CD4-positive, CD25-positive, alpha-beta regulatory T cell (primary cell): ENCODE data around the gene PDGFC. TPM values are rescaled to one million over a fixed set of nuclear protein-coding genes. Genes with fewer than 3 reads are reported as not detected.

Experiments used
- ATAC-seq, 2 donors: fragments of 150-1000 bp; cut with Tn5 transposase; one replicate each; pipeline ENCODE4 v1.10.0; 2021; ENCODE audit warnings: low read depth in 2 of 2, moderate number of reproducible peaks in 2 of 2, moderate library complexity in 1 of 2
- DNase-seq, 3 donors: peaks; one replicate each; pipeline versions ENCODE4 v3.0.0 to v3.0.0-alpha.2; 2012 to 2022; ENCODE audit warnings: mixed read lengths in 1 of 3
- H3K27ac ChIP-seq: one replicate; pipeline ENCODE4 v1.7.0; 2013; ENCODE audit warnings: mild to moderate bottlenecking, low read length; ENCODE audit not compliant: insufficient read depth, poor library complexity, severe bottlenecking
- H3K27me3 ChIP-seq: one replicate; pipeline ENCODE4 v1.7.0; 2013; ENCODE audit warnings: low read length; ENCODE audit not compliant: control insufficient read depth, insufficient read depth
- H3K36me3 ChIP-seq: one replicate; pipeline ENCODE4 v1.7.0; 2013; ENCODE audit warnings: mild to moderate bottlenecking, low read length, moderate library complexity; ENCODE audit not compliant: control insufficient read depth, insufficient read depth
- H3K4me1 ChIP-seq: 2 replicates; pipeline ENCODE4 v1.7.0; 2013; ENCODE audit warnings: mild to moderate bottlenecking, low read length; ENCODE audit not compliant: insufficient read depth, control insufficient read depth, poor library complexity, severe bottlenecking
- H3K4me3 ChIP-seq: one replicate; pipeline ENCODE4 v1.7.0; 2013; ENCODE audit warnings: low read depth, mild to moderate bottlenecking, low read length, moderate library complexity
- H3K9me3 ChIP-seq, 2 experiments: 1 replicate in 1 of 2; 2 replicates in 1 of 2; pipeline ENCODE4 v1.7.0; 2013; ENCODE audit warnings: low read length in 2 of 2, mild to moderate bottlenecking in 1 of 2, moderate library complexity in 1 of 2; ENCODE audit not compliant: control insufficient read depth in 2 of 2
- H3K27ac Mint-ChIP-seq, 3 donors: one replicate each; pipeline ENCODE4 v1.8.0; 2020 to 2022; ENCODE audit warnings: mild to moderate bottlenecking in 3 of 3, mixed read lengths in 3 of 3, moderate library complexity in 2 of 3
- H3K27me3 Mint-ChIP-seq: one replicate; pipeline ENCODE4 v1.8.0; 2022; ENCODE audit warnings: mild to moderate bottlenecking, mixed read lengths
- H3K36me3 Mint-ChIP-seq: one replicate; pipeline ENCODE4 v1.8.0; 2020; ENCODE audit warnings: mixed read lengths
- H3K4me1 Mint-ChIP-seq, 4 donors: one replicate each; pipeline ENCODE4 v1.8.0; 2020 to 2022; ENCODE audit warnings: mixed read lengths in 4 of 4, mild to moderate bottlenecking in 1 of 4
- H3K4me3 Mint-ChIP-seq, 4 donors: one replicate each; pipeline ENCODE4 v1.8.0; 2020 to 2022; ENCODE audit warnings: mild to moderate bottlenecking in 4 of 4, mixed read lengths in 4 of 4, moderate library complexity in 3 of 4
- H3K9me3 Mint-ChIP-seq, 7 donors: one replicate each; pipeline ENCODE4 v1.8.0; 2020 to 2022; ENCODE audit warnings: mixed read lengths in 7 of 7, mild to moderate bottlenecking in 3 of 7, moderate library complexity in 2 of 7
- polyA plus RNA-seq, 4 donors: library from polyadenylated mRNA; unstranded; fragments of 300-500 nt; fragmentation: Illumina TruSeq; gene quantifications; one replicate each; pipeline ENCODE4 v1.2.3, GENCODE V29; 2021
- total RNA-seq: library from RNA; stranded (reverse); gene quantifications from one replicate; pipeline ENCODE4 v1.2.3, GENCODE V29; 2022

The PDGFC gene
- total and polyA plus RNA-seq, 5 donors from 2014 or later = 0.62 TPM; not detected in 4

DNA sequence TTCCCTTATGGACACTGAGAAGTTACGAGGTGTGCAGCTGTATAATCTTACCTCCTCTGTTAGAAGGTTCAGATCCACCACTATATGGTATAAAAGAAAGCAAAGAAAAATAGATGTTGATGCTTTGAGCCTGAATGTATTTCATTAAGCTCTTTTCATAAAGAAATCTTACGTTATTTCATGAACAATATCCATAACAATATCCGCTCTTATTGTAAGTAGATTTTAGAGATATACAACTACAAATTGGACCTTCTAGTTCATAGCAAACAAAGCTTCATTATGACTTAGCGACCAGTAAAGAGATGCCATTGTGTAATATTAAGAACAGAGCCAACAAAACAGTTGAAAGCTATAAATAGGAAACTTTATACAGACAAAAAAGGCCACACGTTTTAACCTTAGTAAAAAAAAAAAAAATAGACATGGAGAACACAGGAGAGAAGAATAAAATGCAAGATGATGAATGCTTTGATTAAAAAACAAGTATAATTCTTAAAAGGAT, 203.6 kb downstream of the PDGFC start:
- H3K27ac ChIP-seq = no peak overlapping the region
- no peak overlapping the region for H3K4me3 Mint-ChIP-seq
- H3K4me1 Mint-ChIP-seq = no peaks in the 10 kb centered on the region
- no peaks in the 10 kb centered on the region for H3K27me3 Mint-ChIP-seq
- no peaks in the 10 kb centered on the region for H3K9me3 ChIP-seq
- no peaks in the 10 kb centered on the region for H3K36me3 ChIP-seq
- no peaks in the 10 kb centered on the region for H3K36me3 Mint-ChIP-seq
- H3K4me1 ChIP-seq = no peaks in the 10 kb centered on the region
- no peaks in the 10 kb centered on the region for H3K27me3 ChIP-seq
- H3K27ac Mint-ChIP-seq = no peak overlapping the region
- H3K4me3 ChIP-seq = no peak overlapping the region
- peaks cover 0 to 8% (median 1%) of the 10 kb centered on the region in 7 donors for H3K9me3 Mint-ChIP-seq
- DNase-seq (no peak), ATAC-seq (no peak)

DNA sequence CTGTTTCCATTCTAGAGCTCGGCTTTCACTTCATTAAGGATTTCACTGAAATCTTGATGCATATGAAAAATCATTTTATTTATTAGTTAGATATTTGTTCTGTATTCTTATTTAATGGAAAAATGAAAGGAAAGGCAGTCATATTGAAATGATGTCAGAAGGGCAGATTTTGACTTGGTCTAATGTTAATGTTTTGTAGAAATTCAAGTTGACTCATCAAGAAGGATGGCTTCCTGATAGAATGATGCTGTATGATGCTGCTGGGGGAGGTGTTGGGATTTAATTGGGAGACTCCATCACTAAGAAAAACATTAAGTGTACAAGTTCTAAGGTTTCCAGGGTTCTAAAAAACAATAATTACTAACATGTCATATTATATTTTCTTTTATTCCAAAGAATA, 204.8 kb downstream of the PDGFC start:
- H3K4me1 Mint-ChIP-seq = no peaks in the 10 kb centered on the region
- H3K36me3 Mint-ChIP-seq = no peaks in the 10 kb centered on the region
- DNase-seq (no peak), ATAC-seq (no peak)
- Histone ChIP-seq H3K4me3 (no peak overlapping the region), H3K27ac (no peak overlapping the region), H3K36me3 (no peaks in the 10 kb centered on the region), H3K9me3 (no peaks in the 10 kb centered on the region), H3K27me3 (no peaks in the 10 kb centered on the region), H3K4me1 (no peaks in the 10 kb centered on the region)
- no peaks in the 10 kb centered on the region for H3K27me3 Mint-ChIP-seq
- no peak overlapping the region for H3K4me3 Mint-ChIP-seq
- H3K27ac Mint-ChIP-seq = no peak overlapping the region
- H3K9me3 Mint-ChIP-seq = peaks cover 0 to 8% (median 0%) of the 10 kb centered on the region in 7 donors

- no peak for ATAC-seq
- no peaks in the 10 kb centered on the region for H3K9me3 ChIP-seq
- H3K4me1 Mint-ChIP-seq = no peaks in the 10 kb centered on the region
These were observed 206.3 kb downstream of the PDGFC start for GRCh38 chr4:156765277-156765676.

GRCh38 chr4:156764846-156765245, 206.8 kb downstream of the PDGFC start:
- no peaks in the 10 kb centered on the region for H3K27me3 Mint-ChIP-seq
- no peaks in the 10 kb centered on the region for H3K9me3 ChIP-seq
- no peak for ATAC-seq
- no peaks in the 10 kb centered on the region for H3K36me3 ChIP-seq
- H3K27me3 ChIP-seq = no peaks in the 10 kb centered on the region
- H3K4me3 Mint-ChIP-seq = no peak overlapping the region
- H3K4me3 ChIP-seq = no peak overlapping the region
- peaks cover 0 to 8% (median 0%) of the 10 kb centered on the region in 7 donors for H3K9me3 Mint-ChIP-seq
- no peaks in the 10 kb centered on the region for H3K36me3 Mint-ChIP-seq
- no peak overlapping the region for H3K27ac Mint-ChIP-seq
- no peaks in the 10 kb centered on the region for H3K4me1 Mint-ChIP-seq
- no peak overlapping the region for H3K27ac ChIP-seq
- DNase-seq = no peak
- no peaks in the 10 kb centered on the region for H3K4me1 ChIP-seq

More at GRCh38 chr4:156765277-156765676, 206.3 kb downstream of the PDGFC start:
- Histone ChIP-seq H3K27ac (no peak overlapping the region), H3K36me3 (no peaks in the 10 kb centered on the region), H3K27me3 (no peaks in the 10 kb centered on the region), H3K4me1 (no peaks in the 10 kb centered on the region), H3K4me3 (no peak overlapping the region)
- no peak overlapping the region for H3K4me3 Mint-ChIP-seq
- no peak overlapping the region for H3K27ac Mint-ChIP-seq
- H3K36me3 Mint-ChIP-seq = no peaks in the 10 kb centered on the region
- peaks cover 0 to 8% (median 0%) of the 10 kb centered on the region in 7 donors for H3K9me3 Mint-ChIP-seq
- DNase-seq = no peak
- H3K27me3 Mint-ChIP-seq = no peaks in the 10 kb centered on the region

- ATAC-seq (no peak), DNase-seq (no peak)
- no peaks in the 10 kb centered on the region for H3K27me3 ChIP-seq
- H3K27ac ChIP-seq = no peak overlapping the region
- Mint-ChIP-seq H3K9me3 (peaks cover 0 to 8% (median 0%) of the 10 kb centered on the region in 7 donors), H3K36me3 (no peaks in the 10 kb centered on the region), H3K27ac (no peak overlapping the region), H3K4me3 (no peak overlapping the region), H3K4me1 (no peaks in the 10 kb centered on the region), H3K27me3 (no peaks in the 10 kb centered on the region)
- H3K36me3 ChIP-seq = no peaks in the 10 kb centered on the region
- no peaks in the 10 kb centered on the region for H3K9me3 ChIP-seq
- no peak overlapping the region for H3K4me3 ChIP-seq
- no peaks in the 10 kb centered on the region for H3K4me1 ChIP-seq
These were observed 207.5 kb downstream of the PDGFC start for GRCh38 chr4:156764145-156764544.

- H3K9me3 Mint-ChIP-seq = peaks cover 0 to 8% (median 2%) of the 10 kb centered on the region in 7 donors
- H3K4me3 Mint-ChIP-seq = no peak overlapping the region
- no peak overlapping the region for H3K27ac Mint-ChIP-seq
- H3K4me1 ChIP-seq = no peaks in the 10 kb centered on the region
- H3K4me1 Mint-ChIP-seq = no peaks in the 10 kb centered on the region
- no peak overlapping the region for H3K4me3 ChIP-seq
- H3K27ac ChIP-seq = no peak overlapping the region
- H3K36me3 Mint-ChIP-seq = no peaks in the 10 kb centered on the region
- ATAC-seq = no peak
- no peaks in the 10 kb centered on the region for H3K27me3 ChIP-seq
- no peaks in the 10 kb centered on the region for H3K27me3 Mint-ChIP-seq
- DNase-seq = no peak
- H3K36me3 ChIP-seq = no peaks in the 10 kb centered on the region
- no peaks in the 10 kb centered on the region for H3K9me3 ChIP-seq
These were observed 208.1 kb downstream of the PDGFC start for GRCh38 chr4:156763511-156763910.

GRCh38 chr4:156762851-156763250, 208.7 kb downstream of the PDGFC start:
- Histone ChIP-seq H3K27ac (no peak overlapping the region), H3K27me3 (no peaks in the 10 kb centered on the region), H3K36me3 (no peaks in the 10 kb centered on the region), H3K4me1 (no peaks in the 10 kb centered on the region), H3K4me3 (no peak overlapping the region), H3K9me3 (no peaks in the 10 kb centered on the region)
- H3K9me3 Mint-ChIP-seq = peaks cover 3 to 12% (median 8%) of the 10 kb centered on the region in 7 donors
- DNase-seq (no peak), ATAC-seq (no peak)
- H3K27ac Mint-ChIP-seq = no peak overlapping the region
- H3K36me3 Mint-ChIP-seq = no peaks in the 10 kb centered on the region
- H3K4me1 Mint-ChIP-seq = no peaks in the 10 kb centered on the region
- H3K4me3 Mint-ChIP-seq = no peak overlapping the region
- no peaks in the 10 kb centered on the region for H3K27me3 Mint-ChIP-seq

DNA sequence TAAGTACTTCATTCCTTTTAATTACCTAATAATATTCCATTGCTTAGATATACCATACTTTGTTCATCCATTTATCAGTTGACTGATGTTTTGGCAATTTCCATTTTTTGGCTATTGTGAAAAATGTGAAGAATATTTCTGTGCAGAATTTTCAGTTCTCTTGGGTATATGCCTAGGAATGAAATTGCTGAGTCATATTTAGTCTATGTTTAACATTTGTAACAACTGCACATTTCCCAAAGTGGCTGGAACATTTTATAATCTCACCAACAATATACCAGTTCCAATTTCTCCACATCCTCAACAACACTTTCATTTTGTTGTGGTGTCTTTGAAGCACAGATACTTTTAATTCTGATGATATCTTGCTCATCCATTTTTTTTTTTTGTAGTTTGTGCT, 215.5 kb downstream of the PDGFC start:
- H3K27ac Mint-ChIP-seq = no peak overlapping the region
- DNase-seq (no peak), ATAC-seq (no peak)
- H3K9me3 Mint-ChIP-seq = peaks cover 3 to 20% (median 8%) of the 10 kb centered on the region in 7 donors
- no peak overlapping the region for H3K4me3 ChIP-seq
- no peaks in the 10 kb centered on the region for H3K36me3 Mint-ChIP-seq
- H3K4me1 Mint-ChIP-seq = no peaks in the 10 kb centered on the region
- no peak overlapping the region for H3K27ac ChIP-seq
- no peaks in the 10 kb centered on the region for H3K27me3 ChIP-seq
- H3K36me3 ChIP-seq = no peaks in the 10 kb centered on the region
- no peaks in the 10 kb centered on the region for H3K4me1 ChIP-seq
- H3K9me3 ChIP-seq = no peaks in the 10 kb centered on the region
- H3K27me3 Mint-ChIP-seq = no peaks in the 10 kb centered on the region
- H3K4me3 Mint-ChIP-seq = no peak overlapping the region
